H1 (cell line): ENCODE results near the gene CHAT. TPM values are rescaled to one million over a fixed set of nuclear protein-coding genes. Genes with fewer than 3 reads are reported as not detected.

Source experiments
- CTCF ChIA-PET: fragments of 300-600 bp; sonication (Branson Sonifier 250); formaldehyde crosslinking; loops from one replicate; lab custom pipeline; 2021; ENCODE audit not compliant: partially characterized antibody; lab: Charles Lee
- POLR2A ChIA-PET: fragments of 300-600 bp; sonication (Branson Sonifier 250); formaldehyde crosslinking; loops from one replicate; lab custom pipeline; 2021; ENCODE audit warnings: inconsistent platforms; ENCODE audit not compliant: partially characterized antibody; lab: Charles Lee
- DNase-seq, 2 experiments: peaks; one replicate each; pipeline versions ENCODE4 v3.0.0 to v3.0.0-alpha.2; 2010 to 2022; ENCODE audit warnings: low spot score in 2 of 2, low read depth in 1 of 2, mixed read lengths in 1 of 2
- FAIRE-seq: peaks from 2 replicates; lab custom pipeline; 2011; peaks lifted over from hg19 to GRCh38; lab: Jason Lieb, UNC
- H2AFZ ChIP-seq: 2 replicates; pipeline ENCODE4 v1.8.1; 2012; ENCODE audit warnings: low read length, inconsistent platforms
- H2AK5ac ChIP-seq: 2 replicates; pipeline ENCODE4 v1.6.1; 2013; ENCODE audit warnings: low read depth, low read length
- H2BK120ac ChIP-seq: replicated peaks from 2 replicates; pipeline ENCODE3; 2013; ENCODE audit warnings: low read depth, low read length, inconsistent platforms
- H2BK12ac ChIP-seq: 2 replicates; pipeline ENCODE4 v1.6.1; 2013; ENCODE audit warnings: low read depth, low read length
- H2BK15ac ChIP-seq: 2 replicates; pipeline ENCODE4 v1.6.1; 2013; ENCODE audit warnings: low read length
- H2BK20ac ChIP-seq: 2 replicates; pipeline ENCODE4 v1.6.1; 2013; ENCODE audit warnings: low read length
- H2BK5ac ChIP-seq: 2 replicates; pipeline ENCODE4 v1.6.1; 2013; ENCODE audit warnings: low read depth, low read length
- H3K14ac ChIP-seq: 2 replicates; pipeline ENCODE4 v1.6.1; 2013; ENCODE audit warnings: inconsistent platforms; ENCODE audit not compliant: insufficient read length
- H3K18ac ChIP-seq: 2 replicates; pipeline ENCODE4 v1.6.1; 2013; ENCODE audit warnings: low read length; ENCODE audit errors: extremely low read depth
- H3K23ac ChIP-seq: 2 replicates; pipeline ENCODE4 v1.6.1; 2013; ENCODE audit warnings: inconsistent platforms; ENCODE audit not compliant: insufficient read length
- H3K23me2 ChIP-seq: 2 replicates; pipeline ENCODE4 v1.6.1; 2013; ENCODE audit warnings: low read depth, low read length
- H3K27ac ChIP-seq: 2 replicates; pipeline ENCODE4 v1.6.1; 2011; ENCODE audit warnings: low read depth, low read length, inconsistent platforms
- H3K27me3 ChIP-seq, 4 experiments: replicated peaks in 1 of 4; 1 replicate in 1 of 4; 2 replicates in 3 of 4; pipeline versions ENCODE4 v1.6.1 to v1.8.1; 2011 to 2013; ENCODE audit warnings: low read length in 3 of 4, mild to moderate bottlenecking in 3 of 4, inconsistent platforms in 2 of 4, mixed read lengths in 2 of 4, moderate library complexity in 1 of 4; ENCODE audit not compliant: control insufficient read depth in 3 of 4, insufficient read depth in 3 of 4; ENCODE audit errors: extremely low read depth in 1 of 4
- H3K36me3 ChIP-seq, 4 experiments: 2 replicates each; pipeline versions ENCODE4 v1.6.1 to v1.8.1; 2011 to 2013; ENCODE audit warnings: mild to moderate bottlenecking in 4 of 4, low read length in 3 of 4, moderate library complexity in 2 of 4, control low read depth in 1 of 4, inconsistent platforms in 1 of 4; ENCODE audit not compliant: insufficient read depth in 4 of 4, control insufficient read depth in 2 of 4
- H3K4ac ChIP-seq: replicated peaks from 2 replicates; pipeline ENCODE3; 2013; ENCODE audit warnings: low read length, low read depth, mixed read lengths, inconsistent platforms; ENCODE audit not compliant: insufficient read length
- H3K4me1 ChIP-seq, 4 experiments: replicated peaks in 1 of 4; 1 replicate in 1 of 4; 2 replicates in 3 of 4; pipeline versions ENCODE4 v1.6.1 to v1.8.1; 2011 to 2013; ENCODE audit warnings: low read length in 3 of 4, inconsistent platforms in 2 of 4, mixed read lengths in 1 of 4; ENCODE audit not compliant: insufficient read depth in 4 of 4, control insufficient read depth in 3 of 4
- H3K4me2 ChIP-seq, 2 experiments: 2 replicates each; pipeline versions ENCODE4 v1.6.1 to v1.8.1; 2011 to 2013; ENCODE audit warnings: low read depth in 2 of 2, low read length in 2 of 2, control low read depth in 1 of 2, inconsistent platforms in 1 of 2, mild to moderate bottlenecking in 1 of 2; ENCODE audit not compliant: insufficient read depth in 1 of 2
- H3K4me3 ChIP-seq, 4 experiments: fragments of 200-600, 300-600 bp in 1 of 4; sonication (generic), shearing (Covaris generic), sonication (Bioruptor Twin) in 1 of 4; 2 replicates each; pipeline versions ENCODE4 v1.5.1 to v1.8.1; 2011 to 2016; ENCODE audit warnings: low read length in 4 of 4, low read depth in 3 of 4, control low read depth in 2 of 4, inconsistent platforms in 2 of 4, mild to moderate bottlenecking in 2 of 4, mixed read lengths in 1 of 4, moderate library complexity in 1 of 4; ENCODE audit not compliant: insufficient read depth in 2 of 4; ENCODE audit errors: extremely low read depth in 1 of 4
- H3K56ac ChIP-seq: replicated peaks from 2 replicates; pipeline ENCODE3; 2013; ENCODE audit warnings: low read depth, mild to moderate bottlenecking, mixed read lengths, low read length, inconsistent platforms; ENCODE audit not compliant: insufficient read length
- H3K79me1 ChIP-seq: 2 replicates; pipeline ENCODE4 v1.6.1; 2013; ENCODE audit warnings: low read depth, low read length, control low read depth
- H3K79me2 ChIP-seq, 2 experiments: 2 replicates each; pipeline versions ENCODE4 v1.6.1 to v1.8.1; 2012 to 2013; ENCODE audit warnings: low read length in 2 of 2, mild to moderate bottlenecking in 2 of 2, inconsistent platforms in 1 of 2; ENCODE audit not compliant: insufficient read depth in 2 of 2, control insufficient read depth in 1 of 2
- H3K9ac ChIP-seq, 4 experiments: replicated peaks in 1 of 4; 1 replicate in 1 of 4; 2 replicates in 3 of 4; pipeline versions ENCODE4 v1.6.1 to v1.8.1; 2011 to 2013; ENCODE audit warnings: low read depth in 3 of 4, low read length in 3 of 4, control low read depth in 2 of 4, mild to moderate bottlenecking in 2 of 4, moderate library complexity in 2 of 4, inconsistent platforms in 1 of 4; ENCODE audit errors: extremely low read depth in 1 of 4
- H3K9me3 ChIP-seq, 2 experiments: 2 replicates each; pipeline versions ENCODE4 v1.6.1 to v1.8.1; 2012 to 2013; ENCODE audit warnings: mild to moderate bottlenecking in 2 of 2, moderate library complexity in 2 of 2, control low read depth in 1 of 2, inconsistent platforms in 1 of 2, low read depth in 1 of 2, low read length in 1 of 2, mixed read lengths in 1 of 2; ENCODE audit not compliant: insufficient read depth in 2 of 2
- H4K20me1 ChIP-seq, 2 experiments: replicated peaks in 1 of 2; 2 replicates each; pipeline versions ENCODE3 to v1.8.1; 2011 to 2013; ENCODE audit warnings: inconsistent platforms in 2 of 2, low read length in 2 of 2, mild to moderate bottlenecking in 1 of 2; ENCODE audit not compliant: insufficient read depth in 2 of 2, control insufficient read depth in 1 of 2
- H4K5ac ChIP-seq: 2 replicates; pipeline ENCODE4 v1.6.1; 2013; ENCODE audit warnings: low read length, low read depth, mixed read lengths, inconsistent platforms; ENCODE audit not compliant: insufficient read length
- H4K8ac ChIP-seq: 2 replicates; pipeline ENCODE4 v1.8.0; 2013; ENCODE audit warnings: mild to moderate bottlenecking, moderate library complexity, low read length, inconsistent platforms; ENCODE audit not compliant: insufficient read depth; ENCODE audit errors: extremely low read depth
- H4K91ac ChIP-seq: replicated peaks from 2 replicates; pipeline ENCODE3; 2013; ENCODE audit warnings: low read length, mixed read lengths, inconsistent platforms; ENCODE audit not compliant: insufficient read length
- CHD2 ChIP-seq: IDR thresholded peaks from 2 replicates; pipeline ENCODE4 v1.6.1; 2012; ENCODE audit warnings: low read length, improper control_type of control experiment
- CREB1 ChIP-seq: IDR thresholded peaks from 2 replicates; pipeline ENCODE4 v1.6.1; 2012; ENCODE audit warnings: inconsistent platforms
- MAFK ChIP-seq: IDR thresholded peaks from 2 replicates; pipeline ENCODE4 v1.6.1; 2012; ENCODE audit warnings: low read depth, mild to moderate bottlenecking, improper control_type of control experiment, low read length
- SP4 ChIP-seq: IDR thresholded peaks from 2 replicates; pipeline ENCODE4 v1.6.1; 2012; ENCODE audit warnings: low read length, inconsistent platforms
- TEAD4 ChIP-seq: IDR thresholded peaks from 2 replicates; pipeline ENCODE4 v1.6.1; 2012; ENCODE audit warnings: low read depth, low read length, inconsistent platforms, mixed read lengths
- WGBS, 2 experiments: shearing (Covaris generic) in 1 of 2; methylation state at CpG; one replicate each; pipeline versions ENCODE4 v1.1.6 to v1.1.7; 2013 to 2015; ENCODE audit warnings: low lambda C conversion rate in 2 of 2, mixed read lengths in 2 of 2, inconsistent platforms in 1 of 2, low coverage in 1 of 2, missing lambda C conversion rate in 1 of 2; ENCODE audit not compliant: insufficient replicate concordance in 2 of 2, insufficient coverage in 1 of 2, insufficient read length in 1 of 2; ENCODE audit errors: extremely low coverage in 1 of 2, missing lambda C conversion rate in 1 of 2; 5-methylcytosine and 5-hydroxymethylcytosine counted together
- polyA plus RNA-seq, 7 experiments: library from polyadenylated mRNA; depleted of rRNA in 3 of 7; stranded (reverse) in 5 of 7; unstranded in 2 of 7; fragments of >200 nt in 5 of 7; fragments of 200-250 nt in 2 of 7; gene quantifications; 1 replicate in 5 of 7; 2 replicates in 1 of 7; 4 replicates in 1 of 7; pipeline versions ENCODE4 v1.2.1 to v1.2.3, GENCODE V29; 2011 to 2013; ENCODE audit warnings: missing spikeins in 2 of 7, mixed read lengths in 2 of 7
- total RNA-seq: library from RNA; stranded (reverse); fragmentation: NEBNext Ultra II Directional; extraction: Animal tissue kit (Norgen Biotek cat#: 25700); gene quantifications from 2 replicates; pipeline ENCODE4 v1.2.1, GENCODE V29; 2021

CHAT gene
- total and polyA plus RNA-seq, 2 of the 8 experiments (the other 6 are each of a cell fraction or from before 2014, with no cell fraction given), result not detected

- POLR2A ChIA-PET, result no interaction called here
- WGBS, 2 experiments, result 90% methylated on average over 2 of the region's 2 CpGs; no CpG with 5 or more reads in 1 of the 2 experiments
Measured at GRCh38 chr10:49568235-49568634, 45.6 kb upstream of the CHAT start.

More at GRCh38 chr10:49568235-49568634, 45.6 kb upstream of the CHAT start:
- Histone ChIP-seq H3K9ac (no peak overlapping the region), H2BK12ac (no peak overlapping the region), H3K18ac (no peak overlapping the region), H3K27me3 (no peaks in the 10 kb centered on the region), H2BK120ac (no peak overlapping the region), H2BK15ac (no peak overlapping the region), H3K36me3 (no peaks in the 10 kb centered on the region), H3K4ac (no peak overlapping the region), H3K56ac (no peak overlapping the region), H2BK20ac (no peak overlapping the region), H4K8ac (no peak overlapping the region), H3K27ac (no peak overlapping the region), H3K4me2 (no peak overlapping the region), H3K14ac (no peak overlapping the region), H2AK5ac (no peak overlapping the region), H3K23me2 (no peaks in the 10 kb centered on the region), H3K9me3 (0 out of 4 replicates have a peak, but pooled peaks cover 0 to 4% of the 10 kb centered on the region in 2 experiments), H4K20me1 (no peaks in the 10 kb centered on the region), H2AFZ (no peak overlapping the region), H4K91ac (no peak overlapping the region), H4K5ac (no peak overlapping the region), H3K23ac (no peak overlapping the region), H3K4me1 (no peaks in the 10 kb centered on the region), H3K79me2 (no peaks in the 10 kb centered on the region), H2BK5ac (no peak overlapping the region), H3K4me3 (no peak overlapping the region), H3K79me1 (no peaks in the 10 kb centered on the region)
- TF ChIP-seq CREB1, result no peak
- TF ChIP-seq CHD2, result no peak
- no peak for TF ChIP-seq TEAD4
- no peak for TF ChIP-seq SP4
- no peak for TF ChIP-seq MAFK
- no peak for DNase-seq
- no peak for FAIRE-seq
- CTCF ChIA-PET, result interaction anchor here (1.1 kb wide), 1 partner anchor 25 kb away, joined by 4 read pairs; no protein-coding TSS in a partner anchor
